Inflammatory macrophage treated with lipopolysaccharide for 4 hours (primary cell): ENCODE measurements around the gene GPN2.
A peak's percentile ranks its signal among the peaks of the same experiment; 100 is the strongest.
"Not testable (repeated sequence)": the region's sequence is repeated elsewhere in the genome, so short reads cannot be mapped to it uniquely, and the experiment has no call there.

Experiments
- DNase-seq: peaks from one replicate; pipeline ENCODE4 v3.0.0-alpha.2; 2020

The GPN2 gene

GRCh38 chr1:26856604-26857469, 33.2 kb downstream of the GPN2 start:
- DNase-seq, result no peak

- DNase-seq, result no peak
Measured at GRCh38 chr1:26856181-26856580, 33.9 kb downstream of the GPN2 start.

GRCh38 chr1:26855636-26856035, 34.4 kb downstream of the GPN2 start:
- DNase-seq, result no peak

GRCh38 chr1:26854906-26855305, 35.2 kb downstream of the GPN2 start:
- DNase-seq, result no peak

GRCh38 chr1:26853600-26853999, 36.5 kb downstream of the GPN2 start:
- DNase-seq, result no peak

GRCh38 chr1:26853156-26853555, 36.9 kb downstream of the GPN2 start:
- DNase-seq, result peak; percentile 81

- DNase-seq, result no peak
Measured at GRCh38 chr1:26852701-26853100, 37.4 kb downstream of the GPN2 start.

GRCh38 chr1:26851106-26851684, 38.9 kb downstream of the GPN2 start:
- DNase-seq, result no peak

- no peak for DNase-seq
Measured at GRCh38 chr1:26848941-26849774, 40.9 kb downstream of the GPN2 start.

GRCh38 chr1:26848499-26848898, 41.6 kb downstream of the GPN2 start:
- DNase-seq, result no peak

GRCh38 chr1:26847826-26848225, 42.3 kb downstream of the GPN2 start:
- DNase-seq, result not testable (repeated sequence)

- DNase-seq, result no peak
Measured at GRCh38 chr1:26844424-26845196, 45.5 kb downstream of the GPN2 start.

- no peak for DNase-seq
Measured at GRCh38 chr1:26839779-26840178, 50.3 kb downstream of the GPN2 start.

- DNase-seq, result no peak
Measured at GRCh38 chr1:26839339-26839722, 50.8 kb downstream of the GPN2 start.

GRCh38 chr1:26838474-26839338, 51.4 kb downstream of the GPN2 start:
- DNase-seq, result peak; percentile 28

GRCh38 chr1:26837665-26838064, 52.4 kb downstream of the GPN2 start:
- not testable (repeated sequence) for DNase-seq

- DNase-seq, result peak; percentile 35
Measured at GRCh38 chr1:26833432-26834405, 56.4 kb downstream of the GPN2 start.

- DNase-seq, result no peak
Measured at GRCh38 chr1:26832249-26832960, 57.7 kb downstream of the GPN2 start.

GRCh38 chr1:26831546-26832248, 58.4 kb downstream of the GPN2 start:
- DNase-seq, result peak; percentile 51
